Measurements from ENCODE around the gene ZBTB22. TPM values are rescaled to one million over a fixed set of nuclear protein-coding genes. Genes with fewer than 3 reads are reported as not detected.

Gene ZBTB22
- 10.5 and 21.6 TPM in 2 replicates for total RNA-seq

GRCh38 chr6:33317669-33318425 is at the start of gene ZBTB22:
ZBTB22 (minus strand) TSS chr6:33317744; CDS start chr6:33316916, 828 bp downstream.

GRCh38 chr6:33313709-33314514 is 3.6 kb downstream of the ZBTB22 start, which contains the start of gene TAPBP:
TAPBP (minus strand) TSS chr6:33314078; CDS start chr6:33314041, 37 bp downstream.

GRCh38 chr6:33298773-33299236 is 18.7 kb downstream of the ZBTB22 start, which contains the start of gene RGL2:
RGL2 (minus strand) TSS chr6:33298942; CDS start chr6:33298610, 332 bp downstream.

GRCh38 chr6:33288921-33289783 is 28.4 kb downstream of the ZBTB22 start, which contains the start of the genes PFDN6 and WDR46:
PFDN6 (plus strand) TSS chr6:33289601; CDS start chr6:33289857, 256 bp downstream.
WDR46 (minus strand) TSS chr6:33289239; CDS start chr6:33289170, 69 bp downstream.

GRCh38 chr6:33276864-33277662 is 40.5 kb downstream of the ZBTB22 start, which contains the start of gene B3GALT4:
B3GALT4 (plus strand) TSS chr6:33277123; CDS start chr6:33277420, 297 bp downstream.

GRCh38 chr6:33271468-33272274 is 45.9 kb downstream of the ZBTB22 start, which contains the start of the genes RPS18 and VPS52:
RPS18 (plus strand) TSS chr6:33272075; CDS start chr6:33272120, 45 bp downstream.
VPS52 (minus strand) TSS chr6:33271876; CDS start chr6:33271675, 201 bp downstream.

Other genes starting within 250 kb of the ZBTB22 start
- 0.23 and 0.34 TPM in 2 replicates for gene HLA-DPA1, start 244.1 kb downstream of the ZBTB22 start, total RNA-seq
- gene HLA-DPB1, start 241.8 kb downstream of the ZBTB22 start, total RNA-seq: 0.70 and 2.8 TPM in 2 replicates
- gene COL11A2, start 125.3 kb downstream of the ZBTB22 start, total RNA-seq: 0.08 TPM in 1 of 2 replicates, not detected in the other
- gene RXRB, start 117.1 kb downstream of the ZBTB22 start, total RNA-seq: 13.4 and 15.6 TPM in 2 replicates
- 77.1 and 112 TPM in 2 replicates for gene SLC39A7, start 116.9 kb downstream of the ZBTB22 start, total RNA-seq
- 27.4 and 46.2 TPM in 2 replicates for gene HSD17B8, start 113.1 kb downstream of the ZBTB22 start, total RNA-seq
- gene RING1, start 109.2 kb downstream of the ZBTB22 start, total RNA-seq: 13.2 and 16.2 TPM in 2 replicates
- gene VPS52, start 45.9 kb downstream of the ZBTB22 start, total RNA-seq: 26.3 and 40.4 TPM in 2 replicates
- 4,695 and 5,841 TPM in 2 replicates for gene RPS18, start 45.7 kb downstream of the ZBTB22 start, total RNA-seq
- gene B3GALT4, start 40.6 kb downstream of the ZBTB22 start, total RNA-seq: 2.2 and 4.5 TPM in 2 replicates
- gene WDR46, start 28.5 kb downstream of the ZBTB22 start, total RNA-seq: 38.0 and 78.1 TPM in 2 replicates
- 51.1 and 83.6 TPM in 2 replicates for gene PFDN6, start 28.1 kb downstream of the ZBTB22 start, total RNA-seq
- 28.7 and 49.2 TPM in 2 replicates for gene RGL2, start 18.8 kb downstream of the ZBTB22 start, total RNA-seq
- 69.7 and 136 TPM in 2 replicates for gene TAPBP, start 3.7 kb downstream of the ZBTB22 start, total RNA-seq
- 53.9 and 55.3 TPM in 2 replicates for gene DAXX, start 5.2 kb upstream of the ZBTB22 start, total RNA-seq
- gene KIFC1, start 74.1 kb upstream of the ZBTB22 start, total RNA-seq: 14.0 and 50.8 TPM in 2 replicates
- gene PHF1, start 93.3 kb upstream of the ZBTB22 start, total RNA-seq: 20.3 and 27.3 TPM in 2 replicates
- gene CUTA, start 100.4 kb upstream of the ZBTB22 start, total RNA-seq: 201 and 221 TPM in 2 replicates
- gene SYNGAP1, start 102.3 kb upstream of the ZBTB22 start, total RNA-seq: 0.72 and 2.8 TPM in 2 replicates
- 4.4 and 6.5 TPM in 2 replicates for gene ZBTB9, start 136.8 kb upstream of the ZBTB22 start, total RNA-seq